ENCODE measurements around the gene HM13.

HM13 gene

GRCh38 chr20:31551163-31552081, 37.2 kb downstream of the HM13 start:
- no peak overlapping the region for H3K27ac ChIP-seq (ENCODE audit: low read depth in 2 of 2, low read length in 2 of 2)
- H3K4me1 ChIP-seq (ENCODE audit: control insufficient read depth in 2 of 2, insufficient read depth in 2 of 2, low read length in 2 of 2) = peaks cover 0 to 5% of the 10 kb centered on the region in 2 donors
- no peak overlapping the region for H3K9ac ChIP-seq (ENCODE audit: low read depth in 1 of 2, low read length in 2 of 2)
- H3K9me3 ChIP-seq (ENCODE audit: control insufficient read depth in 2 of 2, low read length in 2 of 2) = no peaks in the 10 kb centered on the region
- H3K27me3 ChIP-seq (ENCODE audit: control insufficient read depth in 2 of 2, insufficient read depth in 2 of 2, low read length in 2 of 2) = no peaks in the 10 kb centered on the region
- peaks cover 45 to 67% of the 10 kb centered on the region in 2 donors for H3K36me3 ChIP-seq (ENCODE audit: control insufficient read depth in 2 of 2, insufficient read depth in 2 of 2, low read length in 2 of 2)
- no peak overlapping the region for H3K4me3 ChIP-seq (ENCODE audit: low read length in 2 of 2)

GRCh38 chr20:31555203-31555775, 41.0 kb downstream of the HM13 start:
- Histone ChIP-seq H3K4me1 (ENCODE audit: control insufficient read depth in 2 of 2, insufficient read depth in 2 of 2, low read length in 2 of 2) (peaks cover 0 to 2% of the 10 kb centered on the region in 2 donors), H3K27me3 (ENCODE audit: control insufficient read depth in 2 of 2, insufficient read depth in 2 of 2, low read length in 2 of 2) (no peaks in the 10 kb centered on the region), H3K36me3 (ENCODE audit: control insufficient read depth in 2 of 2, insufficient read depth in 2 of 2, low read length in 2 of 2) (peaks cover 25 to 43% of the 10 kb centered on the region in 2 donors), H3K4me3 (ENCODE audit: low read length in 2 of 2) (no peak overlapping the region), H3K9me3 (ENCODE audit: control insufficient read depth in 2 of 2, low read length in 2 of 2) (no peaks in the 10 kb centered on the region), H3K27ac (ENCODE audit: low read depth in 2 of 2, low read length in 2 of 2) (no peak overlapping the region), H3K9ac (ENCODE audit: low read depth in 1 of 2, low read length in 2 of 2) (no peak overlapping the region)

- Histone ChIP-seq H3K36me3 (ENCODE audit: control insufficient read depth in 2 of 2, insufficient read depth in 2 of 2, low read length in 2 of 2) (peaks cover 28 to 39% of the 10 kb centered on the region in 2 donors), H3K9me3 (ENCODE audit: control insufficient read depth in 2 of 2, low read length in 2 of 2) (no peaks in the 10 kb centered on the region), H3K27ac (ENCODE audit: low read depth in 2 of 2, low read length in 2 of 2) (no peak overlapping the region)
Observed at GRCh38 chr20:31559704-31560093, 45.5 kb downstream of the HM13 start.

GRCh38 chr20:31560094-31560745, 46.0 kb downstream of the HM13 start:
- Histone ChIP-seq H3K27me3 (ENCODE audit: control insufficient read depth in 2 of 2, insufficient read depth in 2 of 2, low read length in 2 of 2) (no peaks in the 10 kb centered on the region), H3K9ac (ENCODE audit: low read depth in 1 of 2, low read length in 2 of 2) (no peak overlapping the region), H3K4me1 (ENCODE audit: control insufficient read depth in 2 of 2, insufficient read depth in 2 of 2, low read length in 2 of 2) (peaks cover 7 to 8% of the 10 kb centered on the region in 2 donors), H3K27ac (ENCODE audit: low read depth in 2 of 2, low read length in 2 of 2) (peak overlapping the region; percentile 54 to 69), H3K9me3 (ENCODE audit: control insufficient read depth in 2 of 2, low read length in 2 of 2) (no peaks in the 10 kb centered on the region), H3K36me3 (ENCODE audit: control insufficient read depth in 2 of 2, insufficient read depth in 2 of 2, low read length in 2 of 2) (peaks cover 24 to 33% of the 10 kb centered on the region in 2 donors), H3K4me3 (ENCODE audit: low read length in 2 of 2) (no peak overlapping the region)

More at GRCh38 chr20:31559704-31560093, 45.5 kb downstream of the HM13 start:
- no peaks in the 10 kb centered on the region for H3K27me3 ChIP-seq (ENCODE audit: control insufficient read depth in 2 of 2, insufficient read depth in 2 of 2, low read length in 2 of 2)
- no peak overlapping the region for H3K4me3 ChIP-seq (ENCODE audit: low read length in 2 of 2)
- H3K4me1 ChIP-seq (ENCODE audit: control insufficient read depth in 2 of 2, insufficient read depth in 2 of 2, low read length in 2 of 2) = peaks cover 7 to 8% of the 10 kb centered on the region in 2 donors
- H3K9ac ChIP-seq (ENCODE audit: low read depth in 1 of 2, low read length in 2 of 2) = no peak overlapping the region

- peaks cover 7 to 13% of the 10 kb centered on the region in 2 donors for H3K4me1 ChIP-seq (ENCODE audit: control insufficient read depth in 2 of 2, insufficient read depth in 2 of 2, low read length in 2 of 2)
- no peak overlapping the region for H3K9ac ChIP-seq (ENCODE audit: low read depth in 1 of 2, low read length in 2 of 2)
- H3K27ac ChIP-seq (ENCODE audit: low read depth in 2 of 2, low read length in 2 of 2) = peak overlapping the region; percentile 54 to 69
- no peak overlapping the region for H3K4me3 ChIP-seq (ENCODE audit: low read length in 2 of 2)
- H3K27me3 ChIP-seq (ENCODE audit: control insufficient read depth in 2 of 2, insufficient read depth in 2 of 2, low read length in 2 of 2) = no peaks in the 10 kb centered on the region
- no peaks in the 10 kb centered on the region for H3K9me3 ChIP-seq (ENCODE audit: control insufficient read depth in 2 of 2, low read length in 2 of 2)
- H3K36me3 ChIP-seq (ENCODE audit: control insufficient read depth in 2 of 2, insufficient read depth in 2 of 2, low read length in 2 of 2) = peaks cover 20 to 30% of the 10 kb centered on the region in 2 donors
Observed at GRCh38 chr20:31560746-31561598, 46.7 kb downstream of the HM13 start.

- Histone ChIP-seq H3K36me3 (ENCODE audit: control insufficient read depth in 2 of 2, insufficient read depth in 2 of 2, low read length in 2 of 2) (peaks cover 22 to 32% of the 10 kb centered on the region in 2 donors), H3K4me1 (ENCODE audit: control insufficient read depth in 2 of 2, insufficient read depth in 2 of 2, low read length in 2 of 2) (peaks cover 18 to 26% of the 10 kb centered on the region in 2 donors), H3K9me3 (ENCODE audit: control insufficient read depth in 2 of 2, low read length in 2 of 2) (no peaks in the 10 kb centered on the region), H3K27ac (ENCODE audit: low read depth in 2 of 2, low read length in 2 of 2) (peak overlapping the region; percentile 54 to 66), H3K4me3 (ENCODE audit: low read length in 2 of 2) (no peak overlapping the region), H3K9ac (ENCODE audit: low read depth in 1 of 2, low read length in 2 of 2) (no peak overlapping the region), H3K27me3 (ENCODE audit: control insufficient read depth in 2 of 2, insufficient read depth in 2 of 2, low read length in 2 of 2) (no peaks in the 10 kb centered on the region)
Observed at GRCh38 chr20:31562241-31562640, 48.0 kb downstream of the HM13 start.

- Histone ChIP-seq H3K9ac (ENCODE audit: low read depth in 1 of 2, low read length in 2 of 2) (no peak overlapping the region), H3K9me3 (ENCODE audit: control insufficient read depth in 2 of 2, low read length in 2 of 2) (no peaks in the 10 kb centered on the region), H3K4me1 (ENCODE audit: control insufficient read depth in 2 of 2, insufficient read depth in 2 of 2, low read length in 2 of 2) (peaks cover 24 to 30% of the 10 kb centered on the region in 2 donors), H3K36me3 (ENCODE audit: control insufficient read depth in 2 of 2, insufficient read depth in 2 of 2, low read length in 2 of 2) (peaks cover 26 to 41% of the 10 kb centered on the region in 2 donors), H3K27ac (ENCODE audit: low read depth in 2 of 2, low read length in 2 of 2) (no peak overlapping the region), H3K27me3 (ENCODE audit: control insufficient read depth in 2 of 2, insufficient read depth in 2 of 2, low read length in 2 of 2) (no peaks in the 10 kb centered on the region), H3K4me3 (ENCODE audit: low read length in 2 of 2) (no peak overlapping the region)
Observed at GRCh38 chr20:31564284-31564683, 50.0 kb downstream of the HM13 start.

GRCh38 chr20:31565699-31566318, 51.6 kb downstream of the HM13 start:
- H3K9ac ChIP-seq (ENCODE audit: low read depth in 1 of 2, low read length in 2 of 2) = peak overlapping the region; percentile 56 to 62
- peak overlapping the region; percentile 7 to 48 for H3K4me3 ChIP-seq (ENCODE audit: low read length in 2 of 2)
- H3K36me3 ChIP-seq (ENCODE audit: control insufficient read depth in 2 of 2, insufficient read depth in 2 of 2, low read length in 2 of 2) = peaks cover 26 to 42% of the 10 kb centered on the region in 2 donors
- H3K9me3 ChIP-seq (ENCODE audit: control insufficient read depth in 2 of 2, low read length in 2 of 2) = no peaks in the 10 kb centered on the region
- H3K27me3 ChIP-seq (ENCODE audit: control insufficient read depth in 2 of 2, insufficient read depth in 2 of 2, low read length in 2 of 2) = no peaks in the 10 kb centered on the region
- H3K4me1 ChIP-seq (ENCODE audit: control insufficient read depth in 2 of 2, insufficient read depth in 2 of 2, low read length in 2 of 2) = peaks cover 32 to 35% of the 10 kb centered on the region in 2 donors
- H3K27ac ChIP-seq (ENCODE audit: low read depth in 2 of 2, low read length in 2 of 2) = peak overlapping the region; percentile 76

- Histone ChIP-seq H3K4me1 (ENCODE audit: control insufficient read depth in 2 of 2, insufficient read depth in 2 of 2, low read length in 2 of 2) (peaks cover 32 to 40% of the 10 kb centered on the region in 2 donors), H3K4me3 (ENCODE audit: low read length in 2 of 2) (peak overlapping the region; percentile 7 to 48), H3K9ac (ENCODE audit: low read depth in 1 of 2, low read length in 2 of 2) (peak overlapping the region; percentile 56 to 62), H3K27ac (ENCODE audit: low read depth in 2 of 2, low read length in 2 of 2) (peak overlapping the region; percentile 76), H3K36me3 (ENCODE audit: control insufficient read depth in 2 of 2, insufficient read depth in 2 of 2, low read length in 2 of 2) (peaks cover 26 to 40% of the 10 kb centered on the region in 2 donors), H3K9me3 (ENCODE audit: control insufficient read depth in 2 of 2, low read length in 2 of 2) (no peaks in the 10 kb centered on the region), H3K27me3 (ENCODE audit: control insufficient read depth in 2 of 2, insufficient read depth in 2 of 2, low read length in 2 of 2) (no peaks in the 10 kb centered on the region)
Observed at GRCh38 chr20:31566319-31566657, 52.0 kb downstream of the HM13 start.
